Liver (tissue), 9 donors: Measurements from ENCODE around the gene AHRR. TPM values are rescaled to one million over a fixed set of nuclear protein-coding genes. Genes with fewer than 3 reads are reported as not detected.
A peak's percentile ranks its signal among the peaks of the same experiment; 100 is the strongest.

Experiments
- DNase-seq: peaks from one replicate; pipeline ENCODE4 v3.0.0-alpha.2; 2017; ENCODE audit warnings: low spot score
- H3K27ac ChIP-seq, 2 donors: one replicate each; pipeline ENCODE4 v1.7.0; 2013; ENCODE audit warnings: inconsistent platforms in 2 of 2, low read length in 2 of 2, control low read depth in 1 of 2, low read depth in 1 of 2, mild to moderate bottlenecking in 1 of 2
- H3K27me3 ChIP-seq, 4 donors: one replicate each; pipeline versions ENCODE4 v1.6.1 to v1.7.0; 2013; ENCODE audit warnings: low read length in 3 of 4, inconsistent platforms in 1 of 4, mild to moderate bottlenecking in 1 of 4, moderate library complexity in 1 of 4; ENCODE audit not compliant: control insufficient read depth in 4 of 4, insufficient read depth in 4 of 4
- H3K36me3 ChIP-seq, 4 donors: one replicate each; pipeline versions ENCODE4 v1.6.1 to v1.7.0; 2013; ENCODE audit warnings: low read length in 3 of 4, mild to moderate bottlenecking in 3 of 4, low read depth in 1 of 4, moderate library complexity in 1 of 4; ENCODE audit not compliant: control insufficient read depth in 4 of 4, insufficient read depth in 3 of 4
- H3K4me1 ChIP-seq, 4 donors: one replicate each; pipeline versions ENCODE4 v1.6.1 to v1.7.0; 2013; ENCODE audit warnings: low read length in 3 of 4, mild to moderate bottlenecking in 3 of 4, moderate library complexity in 1 of 4; ENCODE audit not compliant: control insufficient read depth in 4 of 4, insufficient read depth in 4 of 4
- H3K4me3 ChIP-seq, 3 donors: one replicate each; pipeline versions ENCODE4 v1.6.1 to v1.7.0; 2013; ENCODE audit warnings: low read length in 3 of 3, control low read depth in 1 of 3, low read depth in 1 of 3, mild to moderate bottlenecking in 1 of 3
- H3K9ac ChIP-seq, 2 donors: one replicate each; pipeline ENCODE4 v1.7.0; 2013; ENCODE audit warnings: low read length in 2 of 2, mild to moderate bottlenecking in 2 of 2, moderate library complexity in 2 of 2, control low read depth in 1 of 2, low read depth in 1 of 2
- H3K9me3 ChIP-seq, 4 donors: one replicate each; pipeline versions ENCODE4 v1.6.1 to v1.7.0; 2013; ENCODE audit warnings: low read length in 3 of 4; ENCODE audit not compliant: control insufficient read depth in 4 of 4
- ATF3 ChIP-seq: IDR thresholded peaks from 2 replicates; pipeline ENCODE4 v1.6.1; 2016; ENCODE audit warnings: antibody characterized with exemption
- CTCF ChIP-seq: fragments of 150-350 bp; IDR thresholded peaks from 2 replicates; pipeline ENCODE4 v1.5.1; 2017; ENCODE audit warnings: improper control_type of control experiment, low read depth, low read length; ENCODE audit not compliant: missing input control
- EGR1 ChIP-seq, 2 donors: IDR thresholded peaks; 2 replicates each; pipeline ENCODE4 v1.6.1; 2016 to 2018; ENCODE audit warnings: antibody characterized with exemption in 2 of 2, low read depth in 2 of 2
- FOXA1 ChIP-seq: IDR thresholded peaks from 2 replicates; pipeline ENCODE4 v1.6.1; 2016; ENCODE audit warnings: antibody characterized with exemption
- GABPA ChIP-seq, 2 donors: IDR thresholded peaks in 1 of 2; conservative IDR thresholded peaks in 1 of 2; 2 replicates each; pipeline ENCODE4 v1.6.1; 2016; ENCODE audit warnings: antibody characterized with exemption in 2 of 2, mild to moderate bottlenecking in 1 of 2, moderate library complexity in 1 of 2
- HNF4A ChIP-seq, 2 donors: conservative IDR thresholded peaks; 2 replicates each; pipeline ENCODE4 v1.6.1; 2016; ENCODE audit warnings: antibody characterized with exemption in 2 of 2, mild to moderate bottlenecking in 2 of 2
- HNF4G ChIP-seq: IDR thresholded peaks from 2 replicates; pipeline ENCODE4 v1.6.1; 2016; ENCODE audit warnings: antibody characterized with exemption
- JUND ChIP-seq, 2 donors: IDR thresholded peaks; 2 replicates each; pipeline ENCODE4 v1.6.1; 2016; ENCODE audit warnings: antibody characterized with exemption in 2 of 2
- NR2F2 ChIP-seq: IDR thresholded peaks from 2 replicates; pipeline ENCODE4 v1.6.1; 2016; ENCODE audit warnings: antibody characterized with exemption
- RAD21 ChIP-seq, 2 donors: IDR thresholded peaks; 2 replicates each; pipeline ENCODE4 v1.6.1; 2016; ENCODE audit warnings: antibody characterized with exemption in 2 of 2, mild to moderate bottlenecking in 2 of 2
- REST ChIP-seq: IDR thresholded peaks from 2 replicates; pipeline ENCODE4 v1.6.1; 2016; ENCODE audit warnings: antibody characterized with exemption, mild to moderate bottlenecking
- RXRA ChIP-seq, 2 donors: IDR thresholded peaks; 2 replicates each; pipeline ENCODE4 v1.6.1; 2017 to 2018; ENCODE audit warnings: antibody characterized with exemption in 2 of 2, mild to moderate bottlenecking in 1 of 2
- SP1 ChIP-seq: IDR thresholded peaks from 2 replicates; pipeline ENCODE4 v1.6.1; 2018; ENCODE audit warnings: antibody characterized with exemption, mild to moderate bottlenecking
- WGBS: extraction: QIAGEN DNeasy Blood & Tissue Kit; methylation state at CpG from one replicate; pipeline ENCODE4 v1.1.7; 2013; 5-methylcytosine and 5-hydroxymethylcytosine counted together
- polyA plus RNA-seq, 2 donors: library from polyadenylated mRNA; stranded (reverse) in 1 of 2; unstranded in 1 of 2; fragments of 200-250 nt in 1 of 2; fragments of >200 nt in 1 of 2; fragmentation: Nextera tagmentation in 1 of 2; extraction: Ambion mirVana in 1 of 2; gene quantifications; one replicate each; pipeline versions ENCODE4 v1.2.1 to v1.2.3, GENCODE V29; 2013 to 2015
- total RNA-seq, 2 donors: library from RNA; depleted of rRNA; stranded (reverse); fragments of >200 nt; gene quantifications; one replicate each; pipeline ENCODE4 v1.2.3, GENCODE V29; 2014
- TF ChIP-seq, protein P1 (sequence below): IDR thresholded peaks from 2 replicates; pipeline ENCODE4 v1.6.1; 2016; ENCODE audit warnings: antibody characterized with exemption
- donor health status: healthy.
- donor health status: healthy.
- donor health status: healthy.
- donor health status: healthy.
- donor health status: healthy.

The AHRR gene
- total and polyA plus RNA-seq, 4 donors: 0.15 to 0.47 (median 0.24) TPM

- no peaks in the 10 kb centered on the region for H3K9me3 ChIP-seq
- H3K27ac ChIP-seq: no peak overlapping the region
- H3K36me3 ChIP-seq: no peaks in the 10 kb centered on the region
- H3K9ac ChIP-seq: no peak overlapping the region
- no peak overlapping the region for H3K4me3 ChIP-seq
- no peaks in the 10 kb centered on the region for H3K27me3 ChIP-seq
- H3K4me1 ChIP-seq: peaks cover 0 to 3% (median 0%) of the 10 kb centered on the region in 4 donors
- 89% methylated on average over 13 of the region's 13 CpGs for WGBS
- peak; percentile 20 for DNase-seq
- TF ChIP-seq FOXA1 (no peak), RAD21 (IDR thresholded peaks at IDR 0.05) (no peak), NR2F2 (no peak), GABPA (IDR thresholded peaks at IDR 0.05 in 1 of 2, conservative IDR thresholded peaks at IDR 0.05 in 1 of 2) (no peak), RXRA (IDR thresholded peaks at IDR 0.05) (no peak)
Observed at GRCh38 chr5:372556-372995, 51.1 kb downstream of the AHRR start.

- Histone ChIP-seq H3K9ac (no peak overlapping the region), H3K4me3 (peak overlapping the region in 1 of 3 donors; percentile 31), H3K27ac (no peak overlapping the region), H3K4me1 (peaks cover 0 to 3% (median 0%) of the 10 kb centered on the region in 4 donors), H3K27me3 (no peaks in the 10 kb centered on the region), H3K36me3 (no peaks in the 10 kb centered on the region), H3K9me3 (no peaks in the 10 kb centered on the region)
- peak; percentile 31 for DNase-seq
- TF ChIP-seq REST (no peak), CTCF (no peak), EGR1 (IDR thresholded peaks at IDR 0.05; ENCODE audit: low read depth in 2 of 2) (no peak), HNF4A (conservative IDR thresholded peaks at IDR 0.05) (no peak), JUND (IDR thresholded peaks at IDR 0.05) (no peak), RAD21 (IDR thresholded peaks at IDR 0.05) (no peak), HNF4G (no peak), NR2F2 (no peak), ATF3 (no peak), SP1 (no peak), FOXA1 (no peak)
- TF ChIP-seq, protein P1, sequence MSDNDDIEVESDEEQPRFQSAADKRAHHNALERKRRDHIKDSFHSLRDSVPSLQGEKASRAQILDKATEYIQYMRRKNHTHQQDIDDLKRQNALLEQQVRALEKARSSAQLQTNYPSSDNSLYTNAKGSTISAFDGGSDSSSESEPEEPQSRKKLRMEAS: no peak
- 65% methylated on average over 27 of the region's 27 CpGs for WGBS
Observed at GRCh38 chr5:372996-373709, 51.6 kb downstream of the AHRR start.
